Upper lobe of left lung (tissue), 4 donors: ENCODE measurements around the gene PHYHIPL.

Source experiments
- EP300 ChIP-seq, 4 donors: sonication (generic); formaldehyde crosslinking; IDR thresholded peaks; one replicate each; pipeline ENCODE4 v1.5.1; 2017; ENCODE audit warnings: antibody characterized with exemption in 4 of 4, control low read depth in 2 of 4
- TF ChIP-seq, protein P1 (sequence below), 6 experiments: fragments of 450-650 bp in 4 of 6; fragments of 200-600 bp in 2 of 6; sonication (generic) in 2 of 6; IDR thresholded peaks; one replicate each; pipeline ENCODE4 v1.5.1; 2016 to 2019; ENCODE audit warnings: antibody characterized with exemption in 6 of 6

DNA sequence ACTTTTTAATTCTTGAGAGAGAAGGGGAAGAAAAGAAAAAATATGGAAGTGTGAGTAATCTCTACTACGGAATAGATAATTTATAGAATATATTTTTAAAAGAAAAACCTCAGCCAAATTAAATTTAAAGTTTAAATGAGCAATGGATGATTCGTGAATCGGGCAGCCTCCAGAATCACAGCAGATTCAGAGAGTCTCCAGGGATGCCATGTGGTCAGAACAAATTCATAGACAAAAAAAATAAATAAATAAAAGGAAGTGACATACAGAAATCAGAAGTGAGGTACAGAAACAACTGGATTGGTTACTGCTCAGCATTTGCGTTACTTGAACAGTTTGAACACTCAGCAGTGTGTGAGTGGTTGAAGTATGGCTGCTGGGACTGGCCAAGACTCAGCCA lies 53.0 kb downstream of the PHYHIPL start:
- TF ChIP-seq, protein P1, sequence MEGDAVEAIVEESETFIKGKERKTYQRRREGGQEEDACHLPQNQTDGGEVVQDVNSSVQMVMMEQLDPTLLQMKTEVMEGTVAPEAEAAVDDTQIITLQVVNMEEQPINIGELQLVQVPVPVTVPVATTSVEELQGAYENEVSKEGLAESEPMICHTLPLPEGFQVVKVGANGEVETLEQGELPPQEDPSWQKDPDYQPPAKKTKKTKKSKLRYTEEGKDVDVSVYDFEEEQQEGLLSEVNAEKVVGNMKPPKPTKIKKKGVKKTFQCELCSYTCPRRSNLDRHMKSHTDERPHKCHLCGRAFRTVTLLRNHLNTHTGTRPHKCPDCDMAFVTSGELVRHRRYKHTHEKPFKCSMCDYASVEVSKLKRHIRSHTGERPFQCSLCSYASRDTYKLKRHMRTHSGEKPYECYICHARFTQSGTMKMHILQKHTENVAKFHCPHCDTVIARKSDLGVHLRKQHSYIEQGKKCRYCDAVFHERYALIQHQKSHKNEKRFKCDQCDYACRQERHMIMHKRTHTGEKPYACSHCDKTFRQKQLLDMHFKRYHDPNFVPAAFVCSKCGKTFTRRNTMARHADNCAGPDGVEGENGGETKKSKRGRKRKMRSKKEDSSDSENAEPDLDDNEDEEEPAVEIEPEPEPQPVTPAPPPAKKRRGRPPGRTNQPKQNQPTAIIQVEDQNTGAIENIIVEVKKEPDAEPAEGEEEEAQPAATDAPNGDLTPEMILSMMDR (IDR thresholded peaks at IDR 0.05): no peak
- no peak for TF ChIP-seq EP300 (IDR thresholded peaks at IDR 0.05)
